Neutrophil (primary cell): ENCODE results near the gene PAM.

Source experiments
- H3K27ac ChIP-seq: fragments of 200-600 bp; sonication (generic); 2 replicates; pipeline ENCODE4 v1.5.1; 2016; ENCODE audit warnings: mild to moderate bottlenecking, moderate library complexity
- H3K27me3 ChIP-seq: fragments of 200-600 bp; sonication (generic); 2 replicates; pipeline ENCODE4 v1.6.0; 2016; ENCODE audit warnings: mild to moderate bottlenecking
- H3K36me3 ChIP-seq: fragments of 200-600 bp; sonication (generic); 2 replicates; pipeline ENCODE4 v1.5.1; 2017
- H3K4me1 ChIP-seq, 2 experiments: fragments of 200-600 bp in 1 of 2; sonication (generic) in 1 of 2; 1 replicate in 1 of 2; 2 replicates in 1 of 2; pipeline versions ENCODE4 v1.5.1 to v1.6.1; 2013 to 2016; ENCODE audit warnings: low read depth in 1 of 2, low read length in 1 of 2, mild to moderate bottlenecking in 1 of 2, moderate library complexity in 1 of 2; ENCODE audit not compliant: control insufficient read depth in 1 of 2, insufficient read depth in 1 of 2
- H3K4me3 ChIP-seq, 2 experiments: fragments of 200-600 bp in 1 of 2; sonication (generic) in 1 of 2; 1 replicate in 1 of 2; 2 replicates in 1 of 2; pipeline ENCODE4 v1.5.1; 2013 to 2016; ENCODE audit warnings: low read depth in 1 of 2, low read length in 1 of 2, mild to moderate bottlenecking in 1 of 2, moderate library complexity in 1 of 2
- H3K9me3 ChIP-seq: fragments of 200-600 bp; sonication (generic); 2 replicates; pipeline ENCODE4 v1.5.1; 2016
- TF ChIP-seq, protein P1 (sequence below): fragments of 200-600 bp; sonication (generic); IDR thresholded peaks from 2 replicates; pipeline ENCODE4 v1.5.1; 2016; ENCODE audit warnings: antibody characterized with exemption

Gene PAM

DNA sequence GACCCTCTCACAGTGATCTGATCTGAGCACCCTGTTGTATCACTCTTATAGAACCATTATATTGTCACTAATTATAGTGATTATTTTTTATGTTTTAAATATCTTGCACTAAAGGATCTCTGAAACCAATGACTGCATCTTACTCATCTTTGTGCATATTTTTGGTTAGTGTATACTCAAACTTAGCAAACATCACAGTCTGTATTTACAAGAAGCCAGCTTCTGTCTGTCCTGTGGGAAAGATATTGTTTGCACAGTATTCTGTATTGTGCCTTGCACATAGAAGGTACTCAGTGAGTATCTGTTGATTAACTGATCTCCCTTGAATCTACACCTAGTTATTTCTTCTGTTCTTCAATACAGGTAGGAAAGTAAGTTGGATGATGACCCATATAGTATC is 131.5 kb downstream of the PAM start:
- TF ChIP-seq, protein P1, sequence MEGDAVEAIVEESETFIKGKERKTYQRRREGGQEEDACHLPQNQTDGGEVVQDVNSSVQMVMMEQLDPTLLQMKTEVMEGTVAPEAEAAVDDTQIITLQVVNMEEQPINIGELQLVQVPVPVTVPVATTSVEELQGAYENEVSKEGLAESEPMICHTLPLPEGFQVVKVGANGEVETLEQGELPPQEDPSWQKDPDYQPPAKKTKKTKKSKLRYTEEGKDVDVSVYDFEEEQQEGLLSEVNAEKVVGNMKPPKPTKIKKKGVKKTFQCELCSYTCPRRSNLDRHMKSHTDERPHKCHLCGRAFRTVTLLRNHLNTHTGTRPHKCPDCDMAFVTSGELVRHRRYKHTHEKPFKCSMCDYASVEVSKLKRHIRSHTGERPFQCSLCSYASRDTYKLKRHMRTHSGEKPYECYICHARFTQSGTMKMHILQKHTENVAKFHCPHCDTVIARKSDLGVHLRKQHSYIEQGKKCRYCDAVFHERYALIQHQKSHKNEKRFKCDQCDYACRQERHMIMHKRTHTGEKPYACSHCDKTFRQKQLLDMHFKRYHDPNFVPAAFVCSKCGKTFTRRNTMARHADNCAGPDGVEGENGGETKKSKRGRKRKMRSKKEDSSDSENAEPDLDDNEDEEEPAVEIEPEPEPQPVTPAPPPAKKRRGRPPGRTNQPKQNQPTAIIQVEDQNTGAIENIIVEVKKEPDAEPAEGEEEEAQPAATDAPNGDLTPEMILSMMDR: no peak
- Histone ChIP-seq H3K27ac (no peak overlapping the region), H3K9me3 (no peaks in the 10 kb centered on the region), H3K4me1 (no peaks in the 10 kb centered on the region), H3K4me3 (no peak overlapping the region), H3K36me3 (no peaks in the 10 kb centered on the region), H3K27me3 (no peaks in the 10 kb centered on the region)

DNA sequence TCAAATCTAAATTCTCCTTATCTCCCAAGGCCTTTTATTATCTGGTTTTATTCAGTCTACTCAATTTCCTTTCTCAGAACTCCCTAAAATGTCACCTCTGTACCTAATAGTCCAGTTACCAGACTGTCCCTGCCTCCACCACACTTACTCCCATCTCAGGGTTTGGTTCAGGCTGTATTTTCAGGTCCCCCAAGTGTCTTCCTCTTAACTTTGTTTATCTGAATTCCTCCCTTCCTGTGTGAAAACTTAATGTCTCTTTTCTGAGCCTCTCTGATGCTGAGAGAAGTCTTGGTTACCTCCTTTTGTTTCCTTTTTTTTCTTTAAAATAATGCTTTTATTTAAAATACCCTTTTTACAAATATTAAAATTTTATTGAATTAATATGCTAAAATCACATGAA is 133.4 kb downstream of the PAM start:
- H3K27ac ChIP-seq: no peak overlapping the region
- no peaks in the 10 kb centered on the region for H3K36me3 ChIP-seq
- H3K27me3 ChIP-seq: no peaks in the 10 kb centered on the region
- TF ChIP-seq, protein P1: no peak
- H3K9me3 ChIP-seq: no peaks in the 10 kb centered on the region
- H3K4me3 ChIP-seq: no peak overlapping the region
- H3K4me1 ChIP-seq: no peaks in the 10 kb centered on the region

DNA sequence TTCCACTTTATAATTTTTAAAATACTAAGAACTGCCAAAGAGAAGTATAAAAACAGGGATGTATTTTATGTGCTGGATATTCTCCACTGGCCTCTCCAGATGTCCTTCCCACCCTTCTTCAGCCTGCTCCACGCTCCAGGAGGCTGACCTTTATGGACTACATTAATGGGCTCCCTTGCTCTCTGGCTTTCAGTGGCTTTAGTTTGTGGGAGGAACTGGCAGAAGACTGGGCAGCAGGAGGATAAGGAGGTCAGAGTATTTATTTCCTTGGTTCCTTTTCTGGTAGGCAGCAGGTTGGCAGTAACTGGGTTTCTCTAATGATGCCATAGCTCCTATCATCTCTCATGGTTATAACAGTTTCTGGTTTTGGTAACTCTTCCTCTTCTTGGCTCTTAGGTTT is 133.9 kb downstream of the PAM start:
- H3K27me3 ChIP-seq: no peaks in the 10 kb centered on the region
- no peaks in the 10 kb centered on the region for H3K4me1 ChIP-seq
- no peak overlapping the region for H3K27ac ChIP-seq
- no peak overlapping the region for H3K4me3 ChIP-seq
- TF ChIP-seq, protein P1: no peak
- H3K9me3 ChIP-seq: no peaks in the 10 kb centered on the region
- no peaks in the 10 kb centered on the region for H3K36me3 ChIP-seq

DNA sequence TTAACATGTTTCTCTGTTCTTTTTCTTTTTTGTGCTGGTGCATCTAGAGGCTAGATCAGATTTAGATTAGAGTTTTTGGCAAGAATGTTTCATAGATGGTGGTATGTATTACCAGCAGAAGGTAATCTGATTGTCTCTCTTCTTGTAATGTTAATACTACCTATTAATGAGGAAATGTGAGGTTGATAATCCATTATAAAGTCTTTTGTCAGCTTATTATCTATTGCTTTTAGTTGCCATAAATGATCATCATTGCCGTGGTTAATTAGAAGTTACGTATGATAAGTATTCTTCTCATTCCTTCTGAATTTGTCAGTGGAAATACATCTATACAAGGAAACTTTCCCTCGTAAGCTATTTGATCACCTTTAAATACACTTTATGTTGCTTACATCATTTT is 135.0 kb downstream of the PAM start:
- Histone ChIP-seq H3K9me3 (no peaks in the 10 kb centered on the region), H3K36me3 (no peaks in the 10 kb centered on the region), H3K4me1 (no peaks in the 10 kb centered on the region), H3K27me3 (no peaks in the 10 kb centered on the region), H3K27ac (no peak overlapping the region), H3K4me3 (no peak overlapping the region)
- TF ChIP-seq, protein P1: no peak

DNA sequence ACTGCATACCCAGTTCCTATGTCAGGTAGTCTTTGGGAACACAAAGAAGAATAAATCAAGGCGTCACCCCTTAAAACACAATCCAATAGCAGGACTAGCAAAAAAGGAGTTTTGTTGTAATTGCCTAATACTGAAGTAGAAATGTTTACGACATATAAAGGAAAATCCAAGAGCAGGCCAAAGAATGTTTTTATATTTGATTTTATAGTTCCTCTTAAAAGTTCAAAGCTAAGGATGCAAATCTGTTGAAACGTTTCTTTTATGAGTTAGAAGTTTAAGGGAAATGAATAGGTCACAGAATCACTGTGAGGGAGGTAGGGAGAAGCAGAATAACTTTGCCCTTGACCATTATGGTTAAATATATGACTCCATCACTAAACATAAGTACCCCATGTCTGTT is 136.1 kb downstream of the PAM start:
- Histone ChIP-seq H3K4me1 (no peaks in the 10 kb centered on the region), H3K9me3 (no peaks in the 10 kb centered on the region), H3K27me3 (no peaks in the 10 kb centered on the region), H3K4me3 (no peak overlapping the region), H3K36me3 (no peaks in the 10 kb centered on the region), H3K27ac (no peak overlapping the region)
- TF ChIP-seq, protein P1: no peak

DNA sequence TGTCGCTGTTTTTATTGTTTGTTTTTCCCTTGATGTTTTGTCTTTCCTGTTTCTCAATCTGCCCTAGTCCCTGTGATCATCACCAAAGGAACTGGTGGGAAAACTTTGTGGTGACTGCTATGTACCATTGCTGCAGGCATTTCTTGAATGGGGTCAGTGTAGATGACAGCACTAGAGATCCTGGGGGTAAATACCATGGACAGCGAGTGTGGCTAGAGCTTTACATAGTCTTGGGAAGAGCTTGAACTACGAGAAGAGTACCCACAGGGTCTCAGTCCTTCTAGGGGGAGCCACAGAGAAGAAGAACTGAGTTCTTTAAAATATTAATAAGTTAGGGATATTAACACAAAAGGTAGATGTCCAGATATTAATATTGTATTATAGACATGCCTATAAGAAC is 138.8 kb downstream of the PAM start:
- H3K27ac ChIP-seq: no peak overlapping the region
- H3K4me1 ChIP-seq: no peaks in the 10 kb centered on the region
- no peak overlapping the region for H3K4me3 ChIP-seq
- TF ChIP-seq, protein P1: no peak
- H3K9me3 ChIP-seq: no peaks in the 10 kb centered on the region
- H3K27me3 ChIP-seq: no peaks in the 10 kb centered on the region
- H3K36me3 ChIP-seq: no peaks in the 10 kb centered on the region
